Measurements from ENCODE around the gene GABRR2. TPM values are rescaled to one million over a fixed set of nuclear protein-coding genes. Genes with fewer than 3 reads are reported as not detected.

Gene GABRR2
- total and polyA plus RNA-seq, 11 donors: 0.20 to 1.1 (median 0.31) TPM

DNA sequence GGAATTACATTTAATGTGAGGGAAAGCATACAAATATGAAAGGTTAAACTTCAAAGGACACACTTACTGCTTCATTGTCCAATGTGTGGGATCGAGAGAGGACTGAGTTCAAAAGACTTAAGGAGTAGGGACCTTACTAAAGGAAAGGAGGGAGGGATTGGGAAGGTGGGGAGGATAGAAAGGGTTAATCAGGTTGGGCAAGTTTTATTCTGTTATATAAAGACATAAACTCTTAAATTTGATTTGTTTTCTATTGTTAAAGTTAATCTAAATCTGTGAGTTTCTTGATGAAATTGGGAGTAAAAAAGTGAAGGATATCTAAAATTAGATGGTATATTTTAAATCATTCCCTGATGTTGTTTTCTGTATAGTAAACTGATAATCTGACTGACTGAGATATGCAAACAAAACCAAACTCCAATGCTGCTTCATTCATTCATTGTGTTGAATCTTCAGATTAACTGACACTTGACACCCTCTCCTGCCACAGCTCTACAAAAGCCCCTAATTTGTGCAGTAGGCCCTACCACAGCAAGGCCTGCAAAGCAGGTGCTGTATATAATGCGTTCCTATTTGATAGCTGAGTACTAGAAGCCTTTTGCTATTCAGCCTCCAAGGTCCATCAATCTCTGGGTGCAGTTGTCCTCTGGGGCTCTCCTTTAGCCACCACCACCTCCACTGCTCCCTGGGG lies 38.7 kb upstream of the GABRR2 start:
- intact Hi-C loops (cut with DNase I): loop anchor here in 8 of 10 donors (2.0 to 10.0 kb wide), 4 partner anchors 41 to 272 kb away; partner anchors contain the start of gene PNRC1 (in 3 of the 8)
- H3K4me3 ChIP-seq: peak overlapping the region in 5 of 12 donors; percentile 76 to 99 (median 87)
- DNase-seq (no peak), ATAC-seq (no peak)
- no peak for TF ChIP-seq POLR2A (IDR thresholded peaks at IDR 0.05)
- TF ChIP-seq, protein P1, sequence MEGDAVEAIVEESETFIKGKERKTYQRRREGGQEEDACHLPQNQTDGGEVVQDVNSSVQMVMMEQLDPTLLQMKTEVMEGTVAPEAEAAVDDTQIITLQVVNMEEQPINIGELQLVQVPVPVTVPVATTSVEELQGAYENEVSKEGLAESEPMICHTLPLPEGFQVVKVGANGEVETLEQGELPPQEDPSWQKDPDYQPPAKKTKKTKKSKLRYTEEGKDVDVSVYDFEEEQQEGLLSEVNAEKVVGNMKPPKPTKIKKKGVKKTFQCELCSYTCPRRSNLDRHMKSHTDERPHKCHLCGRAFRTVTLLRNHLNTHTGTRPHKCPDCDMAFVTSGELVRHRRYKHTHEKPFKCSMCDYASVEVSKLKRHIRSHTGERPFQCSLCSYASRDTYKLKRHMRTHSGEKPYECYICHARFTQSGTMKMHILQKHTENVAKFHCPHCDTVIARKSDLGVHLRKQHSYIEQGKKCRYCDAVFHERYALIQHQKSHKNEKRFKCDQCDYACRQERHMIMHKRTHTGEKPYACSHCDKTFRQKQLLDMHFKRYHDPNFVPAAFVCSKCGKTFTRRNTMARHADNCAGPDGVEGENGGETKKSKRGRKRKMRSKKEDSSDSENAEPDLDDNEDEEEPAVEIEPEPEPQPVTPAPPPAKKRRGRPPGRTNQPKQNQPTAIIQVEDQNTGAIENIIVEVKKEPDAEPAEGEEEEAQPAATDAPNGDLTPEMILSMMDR (IDR thresholded peaks at IDR 0.05): no peak
- H3K9me3 ChIP-seq: no peaks in the 10 kb centered on the region
- no peaks in the 10 kb centered on the region for H3K36me3 ChIP-seq
- WGBS, 4 donors: 83 to 89% (median 86%) methylated on average over 2 of the region's 2 CpGs
- peaks cover 0 to 49% (median 24%) of the 10 kb centered on the region in 12 donors for H3K4me1 ChIP-seq
- peak overlapping the region in 7 of 12 donors; percentile 9 to 99 (median 98) for H3K27ac ChIP-seq
- no peaks in the 10 kb centered on the region for H3K27me3 ChIP-seq

DNA sequence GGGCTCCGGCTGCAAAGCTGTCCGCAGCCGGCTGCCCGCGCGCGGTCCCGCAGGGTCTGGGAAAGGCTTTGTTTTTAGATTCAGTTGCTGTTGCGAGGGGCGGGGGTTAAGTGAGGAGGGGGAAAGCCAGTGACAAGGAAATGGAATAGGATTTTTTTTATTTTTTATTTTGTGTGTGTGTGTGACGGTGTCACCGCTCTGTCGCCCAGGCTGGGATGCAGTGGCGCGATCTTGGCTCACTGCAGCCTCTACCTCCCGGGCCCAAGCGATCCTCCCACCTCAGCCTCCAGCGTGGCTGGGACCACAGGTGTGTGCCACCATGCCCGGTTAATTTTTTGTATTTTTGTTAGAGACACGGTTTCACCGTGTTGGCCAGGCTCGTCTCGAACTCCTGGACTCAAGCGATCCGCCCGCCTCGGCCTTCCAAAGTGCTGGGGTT lies 38.0 kb upstream of the GABRR2 start:
- WGBS, 4 donors: 42 to 47% (median 45%) methylated on average over 22 to 27 of the region's 27 CpGs
- ATAC-seq: peak in 1 of 4 donors; percentile 2
- H3K4me1 ChIP-seq: peaks cover 0 to 56% (median 31%) of the 10 kb centered on the region in 12 donors

DNA sequence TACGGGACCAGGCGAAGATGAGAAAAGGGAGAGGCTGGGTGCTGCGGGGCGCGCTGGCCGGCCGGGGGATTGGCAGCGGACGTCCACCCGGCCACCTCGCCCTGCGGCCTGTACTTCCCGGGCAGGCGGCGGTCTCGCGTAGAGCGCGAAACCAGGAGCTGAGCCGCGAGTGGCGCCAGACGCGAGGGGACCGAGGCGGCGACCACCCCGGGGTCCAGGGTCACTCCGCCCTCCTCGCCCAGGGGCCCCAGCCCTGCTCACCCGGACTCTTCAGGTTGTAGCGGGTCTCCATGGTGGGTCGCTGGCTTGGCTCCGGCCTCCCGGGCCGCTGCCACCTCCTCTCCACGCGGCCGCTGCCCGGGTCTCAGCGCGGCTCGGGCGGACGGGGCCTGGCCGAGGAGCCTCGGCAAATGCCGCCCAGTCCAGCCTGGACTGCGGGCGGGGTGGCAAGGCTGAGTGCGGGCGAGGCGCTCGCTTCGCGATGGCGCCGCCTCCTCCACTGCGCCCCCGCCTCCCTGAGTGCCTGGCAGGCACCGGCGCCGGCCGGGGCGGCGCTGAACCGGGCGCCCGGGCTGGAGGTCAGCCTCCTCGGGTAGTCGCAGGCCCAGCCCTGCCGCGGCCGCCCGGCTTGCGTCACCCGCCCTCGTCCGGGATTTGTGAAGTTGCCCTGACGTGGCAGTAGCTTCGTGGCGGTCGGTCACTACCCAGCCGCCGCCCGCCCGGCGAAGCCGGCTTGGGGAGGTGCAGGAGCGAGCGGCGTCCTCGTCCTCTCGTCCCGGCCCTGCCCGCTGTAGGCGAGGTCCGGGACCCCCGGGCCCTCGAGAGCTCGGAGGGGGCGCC lies 37.4 kb upstream of the GABRR2 start, which contains the start of gene UBE2J1:
UBE2J1 (minus strand) TSS at position 445 of the 840 bp plus-strand sequence; CDS start at position 292, 153 bp downstream.
- WGBS, 4 donors: 0 to 1% (median 0%) methylated on average over 37 to 102 of the region's 102 CpGs
- H3K27me3 ChIP-seq: no peaks in the 10 kb centered on the region
- H3K4me3 ChIP-seq: peak within 1 kb of the TSS; percentile 73 to 99 (median 88)
- no peaks in the 10 kb centered on the region for H3K36me3 ChIP-seq
- H3K4me1 ChIP-seq: peaks cover 0 to 57% (median 38%) of the 10 kb centered on the region in 12 donors
- ATAC-seq (peak; percentile 90 to 98 (median 96)), DNase-seq (peak; percentile 95 to 98 (median 97))
- no peaks in the 10 kb centered on the region for H3K9me3 ChIP-seq
- intact Hi-C loops (cut with DNase I): loop anchor here in 8 of 10 donors (2.0 to 10.0 kb wide), 4 partner anchors 40 to 270 kb away; partner anchors contain the start of gene PNRC1 (in 3 of the 8)
- H3K27ac ChIP-seq: peak within 1 kb of the TSS; percentile 95 to 100 (median 98)
- peak; percentile 84 to 94 for TF ChIP-seq POLR2A (IDR thresholded peaks at IDR 0.05)
- TF ChIP-seq, protein P1 (IDR thresholded peaks at IDR 0.05): peak in 2 of 12 donors; percentile 7 to 9

More for the DNA sequence above, 38.0 kb upstream of the GABRR2 start:
- no peaks in the 10 kb centered on the region for H3K9me3 ChIP-seq
- H3K27me3 ChIP-seq: no peaks in the 10 kb centered on the region
- peak in 1 of 5 donors; percentile 26 for DNase-seq
- no peaks in the 10 kb centered on the region for H3K36me3 ChIP-seq
- intact Hi-C loops (cut with DNase I): loop anchor here in 8 of 10 donors (2.0 to 10.0 kb wide), 4 partner anchors 40 to 271 kb away; partner anchors contain the start of gene PNRC1 (in 3 of the 8)
- TF ChIP-seq, protein P1 (IDR thresholded peaks at IDR 0.05): no peak
- H3K27ac ChIP-seq: peak overlapping the region; percentile 95 to 100 (median 98)
- peak overlapping the region; percentile 73 to 99 (median 88) for H3K4me3 ChIP-seq
